H1 (cell line): ENCODE data around the gene SURF4. TPM values are rescaled to one million over a fixed set of nuclear protein-coding genes. Genes with fewer than 3 reads are reported as not detected.

Source experiments
- EZH2 ChIP-seq: fragments of 200-600 bp; sonication (generic); IDR thresholded peaks from 2 replicates; pipeline ENCODE4 v1.7.1; 2012; ENCODE audit warnings: low read depth, mild to moderate bottlenecking, moderate library complexity, low read length, inconsistent platforms; ENCODE audit not compliant: severe bottlenecking
- POU5F1 ChIP-seq: IDR thresholded peaks from 2 replicates; pipeline ENCODE4 v1.6.1; 2011; ENCODE audit warnings: low read depth, mild to moderate bottlenecking, low read length, moderate library complexity
- RBBP5 ChIP-seq: IDR thresholded peaks from 2 replicates; pipeline ENCODE4 v1.7.1; 2012; ENCODE audit warnings: low read depth, mild to moderate bottlenecking, inconsistent platforms, low read length, moderate library complexity, borderline replicate concordance
- polyA plus RNA-seq, 7 experiments: library from polyadenylated mRNA; depleted of rRNA in 3 of 7; stranded (reverse) in 5 of 7; unstranded in 2 of 7; fragments of >200 nt in 5 of 7; fragments of 200-250 nt in 2 of 7; gene quantifications; 1 replicate in 5 of 7; 2 replicates in 1 of 7; 4 replicates in 1 of 7; pipeline versions ENCODE4 v1.2.1 to v1.2.3, GENCODE V29; 2011 to 2013; ENCODE audit warnings: missing spikeins in 2 of 7, mixed read lengths in 2 of 7
- total RNA-seq: library from RNA; stranded (reverse); fragmentation: NEBNext Ultra II Directional; extraction: Animal tissue kit (Norgen Biotek cat#: 25700); gene quantifications from 2 replicates; pipeline ENCODE4 v1.2.1, GENCODE V29; 2021
- TF ChIP-seq, protein P1 (sequence below), 3 experiments: IDR thresholded peaks; 1 replicate in 2 of 3; 2 replicates in 1 of 3; pipeline versions ENCODE4 v1.5.1 to v1.6.1; 2011; ENCODE audit warnings: low read length in 3 of 3, mild to moderate bottlenecking in 3 of 3, inconsistent platforms in 2 of 3, low read depth in 1 of 3, moderate library complexity in 1 of 3; ENCODE audit not compliant: insufficient read depth in 1 of 3; ENCODE audit errors: control extremely low read depth in 1 of 3

Gene SURF4
- total and polyA plus RNA-seq, 2 of the 8 experiments (the other 6 are each of a cell fraction or from before 2014, with no cell fraction given) = 176 to 182 TPM

DNA sequence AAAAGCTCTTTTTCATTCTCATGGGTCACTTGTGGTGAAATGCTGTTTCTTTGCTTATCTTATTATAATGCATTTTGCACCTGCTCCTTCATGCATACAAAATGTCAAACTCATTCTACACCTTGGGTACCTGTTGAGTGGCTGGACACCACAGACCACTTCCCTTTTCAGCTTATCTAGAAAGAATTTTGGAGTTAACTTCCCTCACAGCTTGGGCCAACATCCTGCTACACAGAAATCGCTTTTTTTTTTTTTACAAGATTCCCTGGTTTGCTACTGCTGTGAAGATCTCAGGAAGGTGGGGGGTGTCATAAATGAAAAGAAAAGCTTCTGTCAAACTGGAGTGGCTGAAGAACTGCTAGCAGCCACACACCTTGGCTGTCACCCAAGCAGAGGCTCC is 39.3 kb upstream of the SURF4 start (continued):
- TF ChIP-seq, protein P1, sequence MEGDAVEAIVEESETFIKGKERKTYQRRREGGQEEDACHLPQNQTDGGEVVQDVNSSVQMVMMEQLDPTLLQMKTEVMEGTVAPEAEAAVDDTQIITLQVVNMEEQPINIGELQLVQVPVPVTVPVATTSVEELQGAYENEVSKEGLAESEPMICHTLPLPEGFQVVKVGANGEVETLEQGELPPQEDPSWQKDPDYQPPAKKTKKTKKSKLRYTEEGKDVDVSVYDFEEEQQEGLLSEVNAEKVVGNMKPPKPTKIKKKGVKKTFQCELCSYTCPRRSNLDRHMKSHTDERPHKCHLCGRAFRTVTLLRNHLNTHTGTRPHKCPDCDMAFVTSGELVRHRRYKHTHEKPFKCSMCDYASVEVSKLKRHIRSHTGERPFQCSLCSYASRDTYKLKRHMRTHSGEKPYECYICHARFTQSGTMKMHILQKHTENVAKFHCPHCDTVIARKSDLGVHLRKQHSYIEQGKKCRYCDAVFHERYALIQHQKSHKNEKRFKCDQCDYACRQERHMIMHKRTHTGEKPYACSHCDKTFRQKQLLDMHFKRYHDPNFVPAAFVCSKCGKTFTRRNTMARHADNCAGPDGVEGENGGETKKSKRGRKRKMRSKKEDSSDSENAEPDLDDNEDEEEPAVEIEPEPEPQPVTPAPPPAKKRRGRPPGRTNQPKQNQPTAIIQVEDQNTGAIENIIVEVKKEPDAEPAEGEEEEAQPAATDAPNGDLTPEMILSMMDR (IDR thresholded peaks at IDR 0.05; ENCODE audit: control extremely low read depth in 1 of 3, insufficient read depth in 1 of 3, low read depth in 1 of 3, low read length in 3 of 3) = no peak
- TF ChIP-seq POU5F1 (no peak), RBBP5 (no peak), EZH2 (no peak)
- TF ChIP-seq, all 59 proteins: peak for 0
